ENCODE measurements around the gene CHGA.
A peak's percentile ranks its signal among the peaks of the same experiment; 100 is the strongest.

The CHGA gene

DNA sequence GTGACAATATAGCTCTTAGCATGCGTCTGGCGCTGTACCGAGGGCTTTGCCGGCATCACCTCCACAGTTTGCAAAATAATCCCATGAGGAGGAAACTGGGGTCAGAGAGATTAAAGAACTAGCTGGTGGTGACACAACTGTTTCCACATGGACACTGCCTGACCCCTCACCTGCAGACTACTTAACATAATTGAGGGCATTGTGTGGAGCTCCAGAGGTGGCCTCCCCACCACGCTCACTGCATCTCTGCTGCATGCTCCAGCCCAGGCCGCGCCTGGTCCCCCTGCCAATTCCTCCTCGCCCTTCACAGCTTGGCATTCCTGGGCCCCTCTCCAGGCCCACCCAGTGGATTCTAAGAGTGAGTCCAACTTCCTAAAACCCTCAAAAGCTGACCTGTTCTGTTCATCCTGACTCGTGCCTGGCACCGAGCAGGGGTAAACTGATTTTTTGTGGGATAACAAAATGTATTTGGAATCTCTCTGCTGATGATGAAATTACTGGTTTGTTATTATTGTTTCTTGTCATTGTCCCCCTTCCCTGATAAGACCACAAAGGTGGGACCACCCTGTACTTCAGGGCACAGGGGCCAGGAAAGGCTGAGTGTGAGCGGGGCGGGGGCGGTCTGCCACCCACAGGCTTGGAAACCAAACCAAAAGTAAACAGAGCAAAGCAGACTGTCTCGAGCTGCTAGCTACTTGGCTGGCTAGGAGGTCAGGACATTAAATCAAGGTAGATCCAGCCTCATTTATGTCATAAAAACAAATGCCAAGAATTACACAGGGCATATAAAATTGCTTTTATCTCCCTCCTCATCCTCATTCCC is 40.6 kb downstream of the CHGA start:
- DNase-seq, result no peak

DNA sequence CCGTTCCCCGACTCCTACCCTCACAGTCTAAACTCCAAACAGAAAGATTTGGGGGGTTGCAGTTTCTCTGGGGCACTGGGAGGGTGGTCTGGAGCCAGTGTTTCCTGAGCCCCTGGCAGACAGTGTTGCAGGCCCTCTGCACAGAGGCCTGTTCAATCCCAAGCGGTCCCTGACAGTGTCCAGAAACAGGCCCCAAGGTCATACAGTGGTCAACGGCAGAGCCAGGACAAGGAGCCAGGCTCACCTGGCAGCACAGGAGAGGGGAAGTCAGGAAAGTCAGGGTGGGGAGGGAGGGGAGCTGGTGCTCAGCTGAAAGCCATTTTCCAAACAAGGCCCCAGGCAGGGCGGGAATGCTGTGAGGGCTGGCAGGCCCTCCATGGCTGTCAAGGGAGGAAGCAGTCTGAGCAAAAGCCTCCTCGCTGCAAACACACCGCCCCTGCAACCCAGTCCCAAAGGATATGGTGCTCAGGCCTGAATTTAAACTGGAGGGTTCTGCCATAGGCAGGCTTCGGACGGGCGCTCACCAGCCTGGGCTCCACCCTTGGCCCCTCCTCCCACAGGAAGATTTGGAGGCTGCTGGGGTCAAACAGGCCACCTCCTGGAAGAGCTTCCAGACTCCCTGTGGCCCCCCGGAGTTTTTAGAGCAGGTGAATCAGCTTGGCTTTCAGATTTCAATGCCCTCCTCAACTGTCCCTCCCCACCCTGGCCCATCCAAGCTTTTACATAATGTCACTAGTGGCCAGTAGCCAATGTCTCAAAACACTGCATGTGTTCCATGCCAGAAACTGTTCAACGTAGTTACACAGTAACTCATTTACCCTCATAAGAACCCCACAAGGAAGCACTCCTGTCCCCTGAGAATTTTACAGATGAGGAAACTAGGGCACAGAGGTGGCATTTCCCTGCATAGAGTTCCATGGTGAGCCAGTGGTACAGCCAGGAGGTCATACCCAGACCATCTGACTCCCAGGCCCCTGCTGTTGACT is 41.5 kb downstream of the CHGA start:
- no peak for DNase-seq

- DNase-seq, result no peak
Observed at GRCh38 chr14:92965281-92965680, 42.3 kb downstream of the CHGA start.

- no peak for DNase-seq
Observed at GRCh38 chr14:92967346-92967926, 44.5 kb downstream of the CHGA start.

- DNase-seq, result no peak
Observed at GRCh38 chr14:92968291-92969020, 45.5 kb downstream of the CHGA start.

DNA sequence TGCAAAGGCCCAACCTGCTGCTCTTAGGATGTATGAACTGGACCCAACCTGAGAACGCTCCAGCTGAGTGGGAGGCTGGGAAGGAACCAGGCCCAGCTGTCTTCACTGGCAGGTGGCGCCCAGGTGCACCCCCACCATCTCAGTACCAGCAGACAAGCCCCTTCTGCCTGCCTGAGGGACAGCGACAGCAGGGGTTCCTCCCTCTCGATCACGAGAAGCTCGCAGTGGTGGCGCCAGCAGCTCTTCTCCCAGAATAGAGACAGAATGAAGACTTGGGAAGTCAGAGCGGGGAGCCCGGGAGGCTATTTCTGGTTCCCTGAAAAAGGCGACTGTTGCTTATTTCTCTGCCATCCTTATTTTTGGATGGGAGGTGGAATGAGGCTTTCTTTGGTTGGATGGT is 46.5 kb downstream of the CHGA start:
- DNase-seq, result no peak

DNA sequence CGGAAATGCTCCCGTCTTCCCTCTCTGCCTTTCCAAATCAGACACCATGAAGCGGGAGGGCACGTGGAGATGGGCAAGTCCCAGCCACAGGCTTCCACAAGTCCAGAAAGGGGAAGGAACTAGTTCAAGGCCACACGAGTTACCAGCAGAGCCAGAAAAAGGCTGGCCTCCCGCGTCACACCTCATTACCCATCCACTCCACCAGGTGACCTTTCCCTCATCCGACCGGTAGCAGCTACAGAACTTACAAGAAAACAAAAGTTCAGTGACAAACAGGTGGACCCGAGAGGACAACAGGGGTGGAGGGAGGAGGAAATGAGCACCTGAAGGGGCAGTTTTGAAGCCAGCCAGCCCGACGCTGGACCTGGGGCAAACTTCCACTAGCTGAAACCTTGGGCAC is 46.9 kb downstream of the CHGA start:
- DNase-seq, result no peak

DNA sequence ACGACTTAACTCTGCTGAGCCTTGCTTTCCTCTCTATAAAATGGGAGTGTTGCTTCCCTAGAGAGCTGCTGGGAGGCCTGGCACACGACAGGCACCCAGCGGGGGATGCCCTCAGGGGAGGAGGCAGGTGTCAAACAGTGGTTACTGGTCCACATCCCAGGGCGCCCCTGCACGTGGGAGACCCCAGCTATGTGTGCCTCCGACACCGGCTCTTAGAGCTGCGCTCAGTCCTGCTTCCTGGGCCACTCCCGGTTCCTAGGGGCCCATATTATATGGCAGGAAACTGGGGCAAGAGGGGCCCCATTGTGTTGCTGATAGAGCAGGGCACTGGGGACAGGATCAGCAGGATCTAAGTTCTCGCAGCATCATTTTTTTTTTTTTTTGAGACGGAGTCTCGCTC is 47.3 kb downstream of the CHGA start:
- DNase-seq, result no peak

DNA sequence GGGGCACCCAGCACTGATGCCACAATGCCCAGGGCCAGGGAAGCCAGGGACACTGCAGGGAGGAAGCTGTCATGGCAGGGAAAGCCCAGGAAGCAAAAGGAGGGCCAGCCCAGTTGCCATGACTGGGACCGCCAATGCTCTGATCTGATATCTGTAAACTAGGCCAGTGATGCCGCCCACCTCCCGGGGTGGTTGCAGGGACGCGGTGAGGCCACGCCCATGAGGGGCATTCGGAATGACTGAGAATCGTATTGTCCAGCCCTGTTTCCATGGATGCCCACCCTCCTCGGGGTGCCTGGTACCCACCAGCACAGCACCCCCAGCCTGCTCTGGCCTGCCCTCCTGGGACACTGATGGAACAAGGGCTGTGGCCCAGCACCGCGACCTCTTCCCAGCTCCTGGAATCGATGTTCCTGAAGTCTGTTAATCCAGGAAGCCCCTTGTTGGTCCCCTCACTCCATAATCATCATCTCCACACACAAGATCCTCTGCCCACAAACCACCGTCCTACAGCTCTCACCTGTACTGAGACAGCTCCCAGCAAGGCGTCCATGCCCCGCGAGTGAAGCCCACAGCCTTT is 48.7 kb downstream of the CHGA start:
- no peak for DNase-seq

DNA sequence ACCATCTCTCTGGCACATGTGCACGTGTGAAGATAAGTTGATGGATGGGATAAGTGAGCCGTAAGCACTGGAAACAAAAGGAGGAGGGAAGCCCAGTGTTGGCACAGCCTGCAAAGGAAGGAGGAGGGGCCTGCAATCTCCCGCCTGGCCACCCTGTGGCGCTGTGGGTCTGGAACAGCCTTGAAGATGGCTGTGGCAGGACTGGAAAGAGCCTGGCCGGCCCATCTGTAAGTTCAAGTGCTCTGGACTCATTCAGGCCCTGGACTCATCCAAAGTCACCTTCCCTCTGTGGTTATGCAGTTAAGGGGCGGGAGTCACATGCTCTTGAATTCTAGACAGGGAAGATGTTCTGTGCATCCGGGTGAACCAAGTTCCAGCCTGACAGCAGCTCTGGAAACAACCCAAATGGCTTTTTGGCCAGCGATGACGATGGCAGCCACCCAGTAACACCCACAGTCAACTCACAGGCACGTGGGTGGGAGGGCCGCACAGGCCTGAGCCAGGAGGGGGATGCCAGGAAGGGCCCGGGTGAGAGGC is 50.4 kb downstream of the CHGA start:
- peak; percentile 20 for DNase-seq

DNA sequence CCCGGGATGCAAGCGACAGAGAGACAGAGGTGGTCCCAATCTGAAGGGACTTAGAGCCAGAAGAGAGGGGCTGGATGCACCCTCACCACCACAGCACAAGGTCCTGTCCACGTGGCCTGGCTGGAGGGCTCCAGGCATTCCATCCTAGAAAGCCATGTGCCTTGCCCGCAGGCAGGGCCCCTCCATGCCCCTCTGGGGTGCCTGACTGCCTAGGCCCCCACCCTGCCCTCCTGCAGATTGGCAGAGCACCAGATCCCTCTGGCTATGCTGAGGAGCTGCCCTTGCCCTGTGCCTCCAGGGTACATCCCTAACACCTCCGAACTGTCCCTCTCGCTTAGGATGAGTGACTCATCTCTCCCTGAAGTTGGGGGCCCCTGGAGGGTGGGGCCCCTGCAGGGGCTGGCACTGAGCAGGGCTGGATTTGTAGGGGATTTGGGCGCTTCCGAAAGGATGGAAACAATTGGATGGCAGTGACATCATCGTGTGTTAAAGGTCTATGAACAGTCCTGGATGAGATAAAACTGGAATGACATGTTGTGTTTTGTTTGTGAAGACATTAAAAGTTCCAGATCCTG is 50.9 kb downstream of the CHGA start:
- DNase-seq, result no peak

GRCh38 chr14:92974541-92975345 is 51.8 kb downstream of the CHGA start:
- DNase-seq, result no peak

DNA sequence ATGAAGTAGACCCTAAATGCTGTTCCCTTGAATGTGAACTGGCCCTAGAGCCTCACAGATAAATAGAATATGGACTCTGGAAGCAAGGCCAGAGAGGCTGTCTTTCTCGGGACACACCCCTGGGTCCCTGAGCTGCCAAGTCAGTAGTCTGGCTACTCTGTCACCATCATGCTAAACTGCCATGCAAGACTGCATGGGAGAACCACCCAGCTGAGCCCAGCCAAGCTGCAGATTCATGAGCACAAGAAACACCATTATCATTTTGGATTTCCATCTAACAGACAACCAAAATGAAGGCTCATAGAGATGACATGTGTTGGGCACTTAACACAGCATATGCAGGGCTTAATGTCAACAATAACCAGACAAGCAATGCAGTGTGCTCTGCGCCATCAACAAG is 53.3 kb downstream of the CHGA start:
- no peak for DNase-seq

DNA sequence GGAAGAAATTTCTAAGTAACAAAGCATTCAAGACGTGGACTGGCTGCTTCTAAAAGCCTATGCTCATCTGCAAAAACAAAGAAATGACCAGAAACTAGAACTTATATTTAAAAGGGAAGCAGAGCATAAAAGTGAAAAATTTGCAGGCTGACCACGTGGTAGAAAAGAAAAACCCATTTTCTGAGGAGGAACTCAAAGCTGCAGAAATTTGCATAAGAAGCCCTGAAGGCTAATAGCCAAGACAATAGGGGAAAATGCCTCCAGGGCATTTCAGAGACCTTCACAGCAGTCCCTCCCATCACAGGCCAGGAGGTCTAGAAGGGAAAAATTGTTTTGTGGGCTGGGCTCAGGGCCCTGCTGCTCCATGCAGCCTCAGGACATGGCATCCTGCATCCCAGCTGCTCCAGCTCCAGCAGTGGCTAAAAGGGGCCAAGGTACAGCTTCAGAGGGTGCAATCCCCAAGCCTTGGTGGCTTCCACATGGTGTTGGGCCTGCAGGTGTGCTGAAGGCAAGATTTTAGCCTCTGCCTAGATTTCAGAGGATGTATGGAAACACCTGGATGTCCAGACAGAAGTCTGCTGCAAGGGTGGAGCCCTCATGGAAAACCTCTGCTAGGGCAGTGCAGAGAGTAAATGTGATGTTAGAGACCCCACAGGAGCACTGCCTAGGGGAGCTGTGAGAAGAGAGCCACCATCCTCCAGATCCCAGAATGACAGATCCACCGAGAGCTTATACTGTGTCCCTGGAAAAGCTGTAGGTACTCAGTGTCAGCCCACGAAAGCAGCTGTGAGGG is 55.5 kb downstream of the CHGA start:
- no peak for DNase-seq

- DNase-seq, result no peak
Observed at GRCh38 chr14:92980866-92981265, 57.9 kb downstream of the CHGA start.

GRCh38 chr14:92981726-92982125 is 58.8 kb downstream of the CHGA start:
- DNase-seq, result no peak

DNA sequence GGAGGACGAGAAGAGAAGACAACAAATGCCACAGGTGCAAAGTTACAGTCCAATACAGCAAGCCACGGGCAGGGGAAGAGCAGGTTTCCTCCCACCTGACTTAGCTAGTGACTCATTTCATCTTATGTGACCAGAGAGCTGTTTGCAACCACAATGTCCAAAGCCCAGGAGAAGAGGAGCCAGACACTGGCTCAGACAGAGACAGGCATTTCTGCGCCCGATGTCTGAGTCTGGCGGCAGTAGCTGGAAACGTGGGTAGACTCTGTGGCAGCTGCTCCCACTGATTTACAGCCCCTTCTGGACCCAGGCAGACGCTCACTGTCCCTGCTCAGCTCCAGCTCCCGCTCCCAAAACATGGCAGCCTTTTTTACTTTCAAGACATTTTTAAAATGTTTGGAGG is 60.0 kb downstream of the CHGA start:
- DNase-seq, result no peak

- DNase-seq, result no peak
Observed at GRCh38 chr14:92984082-92984788, 61.3 kb downstream of the CHGA start.

All from NCI-H2029 treated with DMSO at 0.1 percent for 48 hours (cell line).